ENCODE results near the gene SYTL1.
A peak's percentile ranks its signal among the peaks of the same experiment; 100 is the strongest.
"Not testable (repeated sequence)": the region's sequence is repeated elsewhere in the genome, so short reads cannot be mapped to it uniquely, and the experiment has no call there.

Gene SYTL1

DNA sequence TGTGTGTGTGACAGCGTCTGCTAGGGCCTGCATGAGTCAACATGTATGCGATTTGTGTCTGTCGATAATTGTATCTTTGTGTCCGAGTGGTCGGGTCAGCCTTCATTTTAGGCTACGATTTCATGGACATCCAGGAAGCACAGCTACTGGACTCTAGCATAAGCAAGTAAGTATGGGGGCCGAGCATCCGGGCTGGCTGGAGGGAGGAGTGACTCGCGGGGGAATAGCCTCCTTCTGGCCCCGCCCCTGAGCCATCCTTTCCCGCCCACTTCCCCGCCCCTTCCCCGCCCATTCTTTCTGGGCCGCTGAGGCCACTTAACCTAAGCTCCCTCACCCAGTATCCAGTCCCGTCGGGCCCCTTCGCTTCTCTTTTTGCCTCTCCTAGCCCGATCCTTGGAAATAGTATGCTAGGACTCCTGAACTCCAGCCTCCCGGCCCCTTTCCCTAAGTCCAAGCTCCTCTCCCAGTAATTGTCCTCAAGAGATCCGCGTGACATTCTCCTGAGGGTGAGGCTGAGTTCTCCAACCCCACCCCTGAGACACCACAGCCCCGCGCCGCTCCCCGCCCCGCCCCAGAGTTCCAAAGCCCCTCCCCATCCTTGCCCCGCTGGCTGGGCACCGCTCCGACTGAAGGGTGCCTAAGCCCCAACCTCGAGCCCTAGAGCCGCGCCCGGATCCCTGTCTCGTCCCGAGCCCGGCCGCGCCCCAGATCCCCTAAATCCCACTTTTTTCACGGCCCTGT is 23.7 kb downstream of the SYTL1 start:
- peak; percentile 66 to 68 for DNase-seq

DNA sequence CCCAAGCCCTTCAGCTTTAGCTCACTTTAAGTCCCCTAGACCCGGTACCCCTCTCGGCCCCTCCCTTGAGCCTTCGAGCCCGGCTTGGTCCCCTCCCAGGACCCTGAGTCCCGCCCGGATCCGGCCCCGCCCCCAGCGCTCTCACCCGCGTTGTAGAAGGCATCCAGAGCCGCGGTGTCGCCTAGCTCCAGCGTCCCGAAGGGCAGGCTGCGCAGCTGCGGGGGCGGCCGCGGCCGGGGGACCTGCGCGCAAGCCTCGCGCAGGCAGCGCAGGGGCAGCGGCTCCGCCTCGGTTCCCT is 24.2 kb downstream of the SYTL1 start:
- peak in 1 of 2 experiments; percentile 39 for DNase-seq

DNA sequence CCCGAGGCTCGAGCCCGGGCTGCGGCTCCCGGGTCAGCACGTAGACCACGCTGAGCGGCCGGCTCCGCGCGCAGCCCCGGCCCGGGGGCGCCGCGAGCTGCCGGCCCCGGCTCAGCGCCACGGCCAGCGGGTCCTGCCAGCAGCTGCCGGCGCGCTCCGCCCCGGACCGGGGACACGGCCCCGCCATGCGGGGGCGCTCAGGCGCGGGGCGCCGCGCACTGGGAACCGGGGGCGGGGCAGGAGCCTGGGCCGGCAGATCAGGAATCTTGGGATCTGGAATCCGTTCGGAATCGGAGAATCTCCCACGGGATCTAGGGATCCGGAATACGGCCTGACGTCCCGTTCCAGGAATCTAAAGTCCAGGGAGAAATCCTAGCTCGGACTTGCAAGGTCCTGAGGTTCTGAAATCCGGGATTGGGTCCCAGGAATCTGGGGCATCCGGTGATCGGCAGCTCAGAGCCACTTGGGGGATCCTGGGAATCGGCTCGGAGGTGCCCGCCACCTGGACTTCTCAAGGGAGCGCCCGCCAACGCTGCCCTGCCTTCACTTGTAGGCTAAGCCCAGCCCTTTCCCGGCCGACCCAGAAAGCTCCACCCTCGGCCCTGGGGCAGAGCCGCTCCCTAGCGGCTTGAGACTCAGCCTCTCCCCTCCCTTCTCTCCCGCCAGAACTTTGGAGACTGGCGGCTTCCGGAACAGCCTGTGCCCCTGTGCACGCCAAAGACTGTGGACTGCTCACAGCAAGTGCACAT is 24.8 kb downstream of the SYTL1 start, which contains the start of gene MAP3K6:
Gene MAP3K6 (minus strand): TSS at position 551 of the 749 bp plus-strand sequence. CDS start 364 bp downstream, at position 187.
- peak; percentile 20 to 39 for DNase-seq

DNA sequence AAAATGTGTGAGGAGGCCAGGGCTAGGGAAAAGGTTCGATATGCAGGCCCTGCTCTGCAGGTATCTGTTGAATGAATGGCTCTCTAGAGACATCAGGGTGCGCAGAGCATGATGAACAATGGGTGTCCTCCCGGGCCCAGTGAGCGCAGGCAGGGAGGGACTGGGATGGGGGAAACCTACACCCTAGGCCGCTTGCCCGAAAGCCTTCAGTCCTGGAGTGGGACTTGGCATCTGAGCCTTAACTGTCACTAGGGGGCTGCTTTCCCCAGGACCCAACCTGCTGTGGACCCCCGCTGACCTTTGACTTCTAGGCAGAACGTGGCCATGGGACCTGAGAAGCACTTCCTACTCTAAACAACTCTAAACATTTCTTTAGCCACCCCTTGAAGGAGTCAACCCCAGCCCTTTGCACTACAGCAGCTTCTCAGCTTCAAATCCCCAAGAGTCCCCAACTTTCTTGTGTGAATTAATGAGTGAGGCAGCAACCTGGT is 25.4 kb downstream of the SYTL1 start:
- DNase-seq = no peak

DNA sequence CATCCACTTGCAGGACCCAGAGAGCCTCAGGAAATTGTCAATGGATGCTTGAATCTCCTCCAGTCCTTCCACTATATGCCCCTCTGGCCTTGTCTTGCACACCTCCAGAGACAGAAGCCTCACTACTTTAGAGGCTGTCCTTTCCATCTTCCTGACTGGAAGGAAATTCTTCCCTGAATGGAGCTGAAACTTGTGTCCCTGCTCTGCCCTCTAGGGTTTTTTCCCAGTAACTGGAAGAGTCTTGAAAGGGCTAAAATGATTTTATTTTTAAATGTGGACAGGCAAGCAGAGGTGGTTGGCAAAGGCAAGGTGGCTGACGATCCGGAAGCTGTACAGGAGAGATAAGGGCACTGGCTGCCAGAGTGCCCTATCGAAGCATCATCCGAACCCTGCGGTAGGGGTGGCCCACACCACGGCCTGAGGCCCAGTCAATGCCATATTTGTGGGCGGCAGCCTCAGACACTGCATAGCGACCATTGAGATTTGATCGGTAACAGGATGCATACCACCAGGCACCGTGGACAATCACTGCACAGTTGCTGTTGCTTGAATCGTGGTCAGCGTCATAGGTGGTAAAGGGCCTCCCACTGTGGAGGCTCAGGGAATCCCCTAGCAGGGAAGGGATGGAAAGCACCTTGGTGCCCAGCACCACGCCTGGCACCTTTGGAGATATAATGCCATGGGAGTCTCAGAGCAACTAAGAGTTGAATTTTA is 27.2 kb downstream of the SYTL1 start:
- DNase-seq = no peak

DNA sequence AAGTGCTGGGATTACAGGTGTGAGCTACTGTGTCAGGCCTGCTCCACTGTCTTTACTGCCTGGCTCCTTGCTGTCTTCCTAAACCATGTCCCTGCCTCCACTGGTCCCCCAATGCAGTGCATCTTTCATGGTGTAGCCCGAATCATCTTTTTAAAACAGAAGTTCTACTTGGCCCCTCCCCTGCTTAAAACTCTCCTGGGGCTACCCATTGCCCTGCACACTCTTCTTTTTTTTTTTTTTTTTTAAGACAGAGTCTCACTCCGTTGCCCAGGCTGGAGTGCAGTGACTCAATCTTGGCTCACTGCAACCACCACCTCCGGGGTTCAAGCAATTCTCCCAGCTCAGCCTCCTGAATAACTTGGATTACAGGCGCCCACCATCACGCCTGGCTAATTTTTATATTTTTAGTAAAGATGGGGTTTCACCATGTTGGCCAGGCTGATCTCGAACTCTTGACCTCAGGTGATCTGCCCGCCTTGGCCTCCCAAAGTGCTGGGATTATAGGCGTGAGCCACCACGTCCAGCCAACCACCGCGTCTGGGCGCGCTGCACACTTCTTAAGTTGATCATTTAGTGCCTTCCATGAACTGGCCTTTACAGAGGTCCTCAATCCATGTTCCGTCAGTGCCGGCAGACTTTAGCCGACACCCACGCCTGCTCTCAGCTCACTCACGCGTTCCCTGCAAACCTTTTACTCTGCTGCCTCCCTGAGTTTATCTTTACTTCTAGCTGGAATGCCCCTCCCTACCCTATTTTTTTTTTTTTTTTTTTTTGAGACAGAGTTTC is 30.4 kb downstream of the SYTL1 start:
- no peak for DNase-seq

DNA sequence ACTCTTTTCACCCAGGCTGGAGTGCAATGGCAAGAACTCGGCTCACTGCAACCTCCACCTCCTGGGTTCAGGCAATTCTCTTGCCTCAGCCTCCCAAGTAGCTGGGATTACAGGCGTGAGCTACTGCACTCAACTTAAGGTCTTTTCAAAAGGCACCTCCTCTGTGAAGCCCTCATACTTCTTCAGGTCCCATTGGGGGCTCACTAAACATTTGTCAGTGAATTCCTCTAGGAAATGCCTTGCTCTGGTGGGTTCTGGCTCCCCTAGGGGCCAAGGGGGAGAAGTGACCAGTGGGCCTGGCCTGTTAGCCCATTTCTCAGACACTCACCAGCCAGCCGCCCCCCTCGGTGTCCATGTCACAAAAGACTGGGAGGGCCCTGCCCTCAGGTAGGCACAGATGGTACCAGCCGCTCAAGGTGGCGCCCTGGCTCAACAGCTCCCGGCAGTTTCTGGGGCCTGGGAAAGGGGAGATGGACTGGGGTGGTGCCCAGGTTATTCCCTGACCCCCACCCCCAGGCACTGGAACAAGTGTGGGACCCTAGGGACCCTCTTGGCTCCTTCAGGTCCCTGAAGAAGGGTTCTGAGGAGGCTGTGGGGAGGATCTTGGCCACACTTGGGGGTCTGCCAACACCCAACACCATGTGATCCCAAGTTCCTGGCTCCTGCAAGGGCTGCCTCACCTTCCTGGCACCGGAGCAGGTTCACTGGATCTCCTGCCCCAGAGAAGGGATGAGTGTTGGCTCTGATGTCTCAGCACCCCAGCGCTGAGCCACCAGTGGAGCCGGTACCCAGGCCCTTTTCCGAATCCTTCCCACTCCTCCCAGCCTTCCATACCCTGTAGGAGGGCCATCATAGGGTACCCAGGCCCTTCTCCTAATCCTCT is 31.2 kb downstream of the SYTL1 start:
- no peak for DNase-seq

DNA sequence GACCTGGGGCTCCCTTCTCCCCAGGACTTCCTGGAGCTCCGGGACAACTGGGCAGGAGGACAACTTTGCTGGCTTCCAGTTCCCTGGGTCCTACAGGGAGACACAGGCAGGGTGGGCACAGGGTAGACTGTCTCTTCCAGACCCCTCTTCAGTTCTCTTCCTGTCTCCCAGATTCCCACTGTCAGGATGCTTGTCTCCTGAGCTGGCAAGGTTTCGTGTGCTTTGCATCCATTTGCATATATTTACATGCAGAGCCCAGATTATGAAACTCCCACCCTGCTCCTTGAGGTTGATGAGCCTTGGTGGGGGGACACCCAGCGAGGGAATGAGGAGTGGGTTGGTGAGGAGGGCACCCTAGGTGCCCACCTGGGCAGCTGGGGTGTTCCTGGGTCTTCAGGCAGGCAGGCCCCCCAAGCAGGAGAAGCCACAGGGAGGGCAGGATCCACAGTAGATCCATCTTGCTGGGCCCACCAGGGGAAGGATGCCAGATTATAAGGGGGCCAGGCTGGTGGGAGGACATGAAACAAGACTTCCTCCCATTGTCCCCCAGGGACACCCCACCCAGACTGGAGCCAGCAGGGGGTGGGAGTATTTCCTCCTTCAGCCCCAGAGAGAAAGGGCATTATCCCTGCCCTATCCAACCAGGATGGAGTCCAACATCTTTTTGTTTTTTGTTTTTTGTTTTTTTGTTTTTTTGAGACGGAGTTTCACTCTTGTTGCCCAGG is 32.7 kb downstream of the SYTL1 start, which contains the start of gene FCN3:
Gene FCN3 (minus strand): TSS at position 463 of the 725 bp plus-strand sequence. CDS start 6 bp downstream, at position 457.
- no peak for DNase-seq

DNA sequence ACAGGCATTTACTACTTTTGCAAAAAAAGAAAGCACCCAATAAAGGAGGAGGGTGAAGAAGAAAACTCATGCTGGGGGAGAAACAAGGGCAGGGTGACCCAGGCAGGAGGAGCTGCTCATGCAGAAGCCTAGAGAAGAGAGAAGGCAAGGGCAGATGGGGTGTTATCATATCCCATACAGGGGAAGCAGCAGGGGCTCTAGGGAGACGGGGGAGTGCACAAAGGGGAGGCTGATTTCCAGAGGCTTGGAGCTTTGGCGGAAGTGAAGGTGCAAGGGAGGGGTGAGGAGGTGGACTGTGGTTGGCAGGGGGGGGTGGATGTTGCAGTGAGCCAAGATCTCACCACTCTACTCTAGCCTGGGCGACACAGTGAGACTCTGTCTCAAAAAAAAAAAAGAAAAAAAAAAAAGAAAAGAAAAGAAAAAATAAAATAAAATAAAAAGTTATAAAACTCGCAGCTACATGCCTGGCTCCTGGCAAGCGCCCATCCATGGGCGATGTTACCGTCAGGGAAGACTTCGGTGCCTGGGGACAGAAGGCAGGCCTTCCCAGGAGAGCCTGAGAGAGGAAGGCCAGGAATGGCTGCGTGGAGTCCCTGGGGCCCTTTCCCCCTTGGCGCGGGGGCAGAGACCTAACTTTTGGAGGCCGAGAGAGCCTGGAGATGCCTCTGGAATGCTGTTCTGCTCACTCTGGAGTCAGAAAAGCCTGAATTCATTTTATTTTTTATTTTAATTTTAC is 36.1 kb downstream of the SYTL1 start:
- no peak for DNase-seq

DNA sequence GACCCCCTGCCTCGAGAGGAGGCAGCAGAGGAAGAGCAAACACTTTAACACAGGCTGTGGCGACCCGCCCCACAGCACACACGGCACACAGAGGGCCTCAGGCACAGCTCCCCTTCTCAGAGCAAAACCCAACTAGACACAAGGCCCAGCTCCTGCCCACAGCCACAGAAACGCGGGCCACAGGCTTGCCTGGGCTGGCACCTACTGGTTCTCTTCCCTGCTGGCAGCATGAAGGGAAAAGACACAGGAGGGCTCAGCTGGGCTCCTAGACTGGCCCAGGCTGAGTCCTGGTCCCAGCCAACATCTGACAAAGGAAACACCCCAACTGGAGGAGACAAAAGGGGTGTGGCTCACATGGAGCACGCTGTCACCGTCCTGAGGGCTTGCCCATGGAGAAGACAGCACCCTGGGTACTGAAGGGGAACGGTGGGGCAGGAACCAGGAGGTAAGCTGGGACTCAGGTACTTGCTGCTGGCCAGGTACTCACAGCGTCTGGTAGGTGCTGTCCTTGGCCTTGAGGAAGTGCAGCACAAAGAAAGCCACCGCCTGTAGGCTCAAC is 37.8 kb downstream of the SYTL1 start:
- DNase-seq = no peak

DNA sequence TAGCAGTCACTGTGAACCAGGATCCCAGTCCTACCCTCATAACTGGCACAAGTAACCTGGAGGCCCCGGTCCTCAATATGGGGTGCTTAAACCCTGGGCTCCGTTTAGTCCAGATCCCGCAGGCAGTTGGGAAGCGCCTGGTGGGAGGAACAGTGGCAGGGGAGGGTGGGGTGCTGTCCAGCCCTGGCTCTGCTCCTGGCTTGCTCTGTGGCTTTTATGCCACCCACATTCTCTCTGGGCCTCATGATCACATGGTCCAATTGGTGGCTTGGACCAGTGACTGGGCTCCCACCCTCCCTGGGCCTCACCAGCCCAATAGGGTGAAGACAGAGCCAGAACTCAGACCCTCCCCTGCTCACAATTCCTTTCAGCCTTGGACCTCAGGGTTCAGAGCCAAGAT is 38.4 kb downstream of the SYTL1 start:
- no peak for DNase-seq

DNA sequence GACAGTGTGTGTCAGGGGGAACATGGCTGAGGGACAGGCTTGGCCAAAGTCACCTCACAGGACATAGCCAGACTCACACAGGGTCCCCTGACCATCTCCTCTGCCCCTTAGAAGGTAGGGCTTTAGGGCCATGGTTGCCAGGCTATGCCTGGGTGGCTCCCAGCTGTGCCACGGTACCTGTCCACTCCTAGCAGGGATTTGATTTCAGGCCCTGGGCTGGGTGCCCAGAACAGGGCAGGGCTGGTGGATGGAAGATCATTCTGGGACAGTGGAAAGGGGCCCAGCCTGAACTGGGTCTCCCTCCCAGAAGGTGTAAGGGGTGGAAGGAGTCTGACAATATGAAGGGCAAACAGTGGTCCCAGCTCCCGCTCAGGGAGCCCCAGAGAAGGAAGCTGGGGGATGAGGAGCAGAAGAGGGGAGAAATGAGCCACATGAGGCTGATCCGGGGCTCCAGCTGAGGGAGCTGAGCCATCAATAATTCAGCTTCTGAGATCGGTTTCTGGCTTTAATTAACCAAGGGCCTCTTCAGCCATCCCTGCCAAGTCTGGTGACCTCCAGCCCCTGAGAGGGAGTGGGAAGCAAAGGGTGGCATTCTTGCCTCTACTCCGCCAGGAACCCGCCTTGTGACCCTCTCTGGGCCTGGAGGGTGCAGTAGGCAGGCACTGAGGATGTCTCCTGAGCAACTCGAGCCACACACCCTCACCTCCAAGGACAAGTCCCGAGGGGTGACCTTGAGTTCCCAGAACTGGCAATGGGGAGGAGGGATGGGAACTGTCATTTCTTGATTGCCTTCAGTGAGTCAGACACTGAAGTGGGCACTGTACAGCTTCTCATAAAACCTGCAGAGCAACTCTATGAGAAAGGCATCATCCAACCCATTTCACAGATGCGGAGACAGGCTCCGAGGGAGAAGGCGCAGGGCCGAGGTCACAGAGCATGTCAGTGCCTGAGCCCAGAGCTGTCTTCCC is 39.2 kb downstream of the SYTL1 start:
- DNase-seq = no peak

DNA sequence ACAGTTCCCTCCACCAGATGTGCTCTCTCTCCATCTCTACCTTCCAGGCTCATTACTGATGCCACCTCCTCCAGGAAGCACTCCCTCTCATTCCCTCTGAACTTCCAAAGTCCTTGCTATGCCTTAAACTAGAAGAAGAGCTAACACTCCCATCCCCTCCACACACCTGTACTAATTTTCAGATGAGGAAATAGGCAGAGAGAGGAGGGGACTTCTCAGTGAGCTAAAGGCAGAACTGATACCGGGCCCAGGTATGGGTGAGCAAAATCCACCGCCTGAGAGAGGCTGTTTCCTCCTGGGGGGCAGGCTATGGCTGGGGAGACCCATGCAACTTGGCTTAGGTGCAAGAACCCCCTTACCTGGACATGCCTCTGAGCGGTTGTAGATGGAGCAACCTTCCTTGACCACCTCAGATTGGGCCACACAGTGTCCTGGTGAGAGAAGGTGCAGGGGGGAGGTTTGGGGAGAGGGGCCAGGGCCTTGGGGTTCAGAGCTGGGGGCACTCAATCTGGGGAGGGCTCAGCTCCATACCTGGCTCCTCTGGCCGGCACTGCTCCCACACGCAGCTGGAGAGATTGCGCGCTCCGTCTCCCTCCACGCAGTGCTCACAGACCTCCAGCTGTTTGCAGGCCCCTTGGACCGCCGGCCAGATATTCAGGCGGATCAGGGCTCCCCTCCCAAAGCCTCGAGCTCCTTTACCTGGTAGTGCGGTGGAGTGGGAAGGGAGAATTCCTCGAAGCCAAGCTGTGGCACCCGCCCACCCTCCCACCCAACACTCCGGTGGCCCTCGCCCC is 40.3 kb downstream of the SYTL1 start:
- no peak for DNase-seq

DNA sequence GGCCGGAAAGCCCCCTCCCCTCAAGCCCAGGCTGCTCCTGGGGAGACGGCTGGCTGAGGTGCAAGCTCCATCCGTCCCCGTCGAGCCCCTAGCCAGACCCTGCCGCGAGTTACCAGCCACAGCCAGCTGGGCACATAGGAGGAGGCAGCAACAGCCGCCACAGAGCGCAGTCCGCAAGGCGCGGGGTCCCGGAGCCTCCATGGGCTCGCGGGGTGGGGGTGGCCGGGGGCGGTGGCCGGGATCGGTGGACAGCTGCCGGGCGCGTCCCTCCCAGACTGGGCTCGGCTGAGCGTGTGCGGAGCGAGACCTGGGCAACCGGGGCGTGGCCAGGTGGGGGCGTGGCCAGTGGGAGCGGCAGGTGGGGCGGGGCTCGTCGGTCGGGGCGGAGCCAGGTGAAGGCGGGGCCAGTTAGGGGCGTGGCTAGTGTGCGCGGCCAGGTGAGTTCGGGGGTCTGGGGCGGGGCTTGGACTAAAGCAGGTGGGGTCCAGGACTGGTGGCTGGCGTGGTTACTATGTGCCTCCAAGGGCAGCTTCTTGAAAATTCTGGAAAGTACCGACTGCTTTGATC is 41.3 kb downstream of the SYTL1 start, which contains the start of gene CD164L2:
Gene CD164L2 (minus strand): TSS at position 295 of the 567 bp plus-strand sequence. CDS start 94 bp downstream, at position 201.
- DNase-seq = no peak

DNA sequence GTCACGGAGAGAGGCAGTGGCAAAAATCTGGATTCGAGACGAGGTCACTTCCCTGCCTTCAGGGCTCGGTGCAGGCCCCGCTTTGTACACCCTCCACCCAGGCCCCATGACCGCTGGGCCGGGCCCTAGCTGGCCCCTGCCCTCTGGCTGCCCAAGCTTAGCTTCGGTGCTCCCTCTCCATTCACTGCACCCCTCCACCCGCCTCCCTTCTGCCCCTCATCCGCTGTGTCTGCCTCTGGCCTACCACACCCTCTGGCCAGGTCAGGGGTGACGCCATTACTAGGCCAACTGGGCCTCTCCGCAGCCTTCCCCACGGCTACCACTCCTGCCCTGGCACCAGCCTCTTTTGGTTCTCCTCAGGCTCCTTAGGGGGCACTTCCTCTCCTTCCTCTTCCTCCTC is 41.8 kb downstream of the SYTL1 start:
- DNase-seq = no peak

DNA sequence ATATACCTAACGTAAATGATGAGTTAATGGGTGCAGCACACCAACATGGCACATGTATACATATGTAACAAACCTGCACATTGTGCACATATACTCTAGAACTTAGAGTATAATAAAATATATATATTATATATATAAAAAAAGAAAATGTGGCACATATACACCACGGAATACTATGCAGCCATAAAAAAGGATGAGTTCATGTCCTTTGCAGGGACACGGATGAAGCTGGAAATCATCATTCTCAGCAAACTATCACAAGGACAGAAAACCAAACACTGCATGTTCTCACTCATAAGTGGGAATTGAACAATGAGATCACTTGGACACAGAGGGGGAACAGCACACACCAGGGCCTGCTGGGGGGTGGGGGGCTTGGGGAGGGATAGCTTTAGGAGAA is 43.0 kb downstream of the SYTL1 start:
- DNase-seq = not testable (repeated sequence)

DNA sequence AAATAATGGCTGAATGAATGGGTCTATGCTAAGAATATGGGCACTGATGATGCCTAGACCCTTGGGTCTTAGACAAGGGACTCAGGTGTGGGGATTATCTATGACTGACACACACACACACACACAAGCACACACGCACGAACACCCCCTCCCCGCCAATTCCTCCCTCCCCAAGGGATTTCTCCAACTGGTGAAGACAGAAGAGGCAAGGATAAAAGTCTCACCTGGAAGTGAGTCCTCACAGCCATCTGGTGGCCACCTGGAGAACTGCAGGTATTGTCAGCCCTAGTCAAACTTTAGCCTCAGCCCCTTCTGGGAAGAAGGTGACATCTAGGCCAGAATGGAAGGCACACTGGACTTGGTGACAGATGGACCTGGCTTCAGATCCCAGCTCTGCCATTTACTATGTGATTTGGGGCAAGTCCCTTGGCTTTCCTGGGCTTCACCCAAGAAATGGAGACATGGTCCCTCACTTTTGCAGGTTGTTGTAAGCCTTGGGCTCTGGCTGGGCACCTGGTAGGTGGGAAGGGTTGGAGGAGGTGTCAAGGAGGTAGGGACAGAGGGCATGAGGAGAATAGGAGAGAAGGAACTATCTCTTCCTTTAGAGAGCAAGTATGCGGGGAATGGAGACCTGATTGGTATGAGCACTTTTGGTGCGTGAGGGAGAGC is 46.6 kb downstream of the SYTL1 start:
- peak; percentile 39 to 51 for DNase-seq

Data from NCI-H2081 (cell line).